HCT116 (cell line): ENCODE data around the gene EPHA1. TPM values are rescaled to one million over a fixed set of nuclear protein-coding genes. Genes with fewer than 3 reads are reported as not detected.
"Not testable (repeated sequence)": the region's sequence is repeated elsewhere in the genome, so short reads cannot be mapped to it uniquely, and the experiment has no call there.

Experiments used
- ATAC-seq: fragments of 200-7000 bp; cut with Tn5 transposase; 2 replicates; pipeline ENCODE4 v1.9.1; 2020; ENCODE audit warnings: mild to moderate bottlenecking, moderate library complexity
- BruUV-seq: library from RNA; stranded (reverse); fragments of 400-500 nt; replicated peaks from 2 replicates; lab custom pipeline; 2021; lab: Mats Ljungman, UMichigan
- CTCF ChIA-PET: fragments of 300-600 bp; sonication (Branson Sonifier 250); formaldehyde crosslinking; loops from one replicate; lab custom pipeline; 2021; ENCODE audit warnings: antibody characterized with exemption; lab: Charles Lee
- POLR2A ChIA-PET: fragments of 300-600, 350-600 bp; sonication (Branson Sonifier 250); formaldehyde crosslinking; loops from one replicate; lab custom pipeline; 2021; ENCODE audit warnings: antibody characterized with exemption; lab: Charles Lee
- RAD21 ChIA-PET, 2 experiments: fragments of 300-600 bp; sonication (Branson Sonifier 250); formaldehyde crosslinking; loops; one replicate each; lab custom pipeline; 2023; ENCODE audit warnings: low total read pairs in 2 of 2; ENCODE audit not compliant: uncharacterized antibody in 2 of 2, unreplicated experiment in 2 of 2, low non-redundant PET in 1 of 2; lab: Charles Lee
- DNase-seq: peaks from one replicate; pipeline ENCODE4 v3.0.0-alpha.2; 2010; ENCODE audit warnings: low read depth, low spot score
- H2AFZ ChIP-seq: fragments of 200-600 bp; shearing (Covaris generic), sonication (generic); 2 replicates; pipeline ENCODE4 v1.6.1; 2017; ENCODE audit warnings: low read depth, mixed run types, mixed read lengths, antibody characterized with exemption, low read length; ENCODE audit not compliant: poor library complexity, severe bottlenecking
- H3K27ac ChIP-seq: 2 replicates; pipeline ENCODE4 v1.5.1; 2012; ENCODE audit warnings: low read depth, low read length
- H3K27me3 ChIP-seq: fragments of 200-600 bp; sonication (generic); 2 replicates; pipeline ENCODE4 v1.6.1; 2016; ENCODE audit warnings: mixed run types, low read length, mixed read lengths; ENCODE audit not compliant: insufficient read depth
- H3K36me3 ChIP-seq, 2 experiments: fragments of 200-500 bp in 1 of 2; fragments of 200-600 bp in 1 of 2; sonication (Bioruptor generic) in 1 of 2; sonication (generic) in 1 of 2; 2 replicates each; pipeline versions ENCODE4 v1.5.1 to v1.6.1; 2014 to 2016; ENCODE audit warnings: low read length in 2 of 2, inconsistent platforms in 1 of 2, mixed read lengths in 1 of 2, mixed run types in 1 of 2; ENCODE audit not compliant: insufficient read depth in 2 of 2, control insufficient read depth in 1 of 2
- H3K4me1 ChIP-seq, 2 experiments: fragments of 200-600 bp in 1 of 2; sonication (generic) in 1 of 2; 2 replicates each; pipeline versions ENCODE4 v1.5.1 to v1.6.1; 2012 to 2017; ENCODE audit warnings: low read length in 2 of 2, inconsistent platforms in 1 of 2, mild to moderate bottlenecking in 1 of 2, mixed read lengths in 1 of 2, mixed run types in 1 of 2, moderate library complexity in 1 of 2; ENCODE audit not compliant: insufficient read depth in 2 of 2, control insufficient read depth in 1 of 2
- H3K4me2 ChIP-seq: fragments of 200-600 bp; sonication (generic); 2 replicates; pipeline ENCODE4 v1.6.1; 2017; ENCODE audit warnings: mixed run types, low read length, mixed read lengths
- H3K4me3 ChIP-seq, 2 experiments: fragments of 200-600 bp in 1 of 2; sonication (generic) in 1 of 2; replicated peaks in 1 of 2; 2 replicates each; pipeline ENCODE4 v1.5.1; 2011 to 2016; ENCODE audit warnings: low read length in 2 of 2, control low read depth in 1 of 2, low read depth in 1 of 2, mild to moderate bottlenecking in 1 of 2, mixed read lengths in 1 of 2, mixed run types in 1 of 2
- H3K79me2 ChIP-seq: fragments of 200-600 bp; sonication (generic); 2 replicates; pipeline ENCODE4 v1.6.1; 2017; ENCODE audit warnings: mild to moderate bottlenecking, mixed run types, low read length, moderate library complexity, mixed read lengths; ENCODE audit not compliant: insufficient read depth
- H3K9ac ChIP-seq: fragments of 200-600 bp; sonication (generic); 2 replicates; pipeline ENCODE4 v1.6.1; 2016; ENCODE audit warnings: low read length, mixed read lengths
- H3K9me2 ChIP-seq: fragments of 200-600 bp; sonication (generic), shearing (Covaris generic); 2 replicates; pipeline ENCODE4 v1.6.1; 2017; ENCODE audit warnings: mixed run types, mild to moderate bottlenecking, moderate library complexity; ENCODE audit not compliant: insufficient read depth
- H3K9me3 ChIP-seq, 2 experiments: fragments of 200-500 bp in 1 of 2; fragments of 200-600 bp in 1 of 2; sonication (Bioruptor generic) in 1 of 2; sonication (generic) in 1 of 2; 2 replicates each; pipeline ENCODE4 v1.6.1; 2014 to 2017; ENCODE audit warnings: low read length in 2 of 2, mixed read lengths in 2 of 2, inconsistent platforms in 1 of 2, low read depth in 1 of 2, mild to moderate bottlenecking in 1 of 2, mixed run types in 1 of 2, moderate library complexity in 1 of 2; ENCODE audit not compliant: control insufficient read depth in 1 of 2, insufficient read depth in 1 of 2
- H4K20me1 ChIP-seq: fragments of 200-600 bp; sonication (generic), shearing (Covaris generic); 2 replicates; pipeline ENCODE4 v1.6.1; 2017; ENCODE audit warnings: mixed run types, mild to moderate bottlenecking, moderate library complexity; ENCODE audit not compliant: insufficient read depth
- ATF3 ChIP-seq: IDR thresholded peaks from 2 replicates; pipeline ENCODE4 v1.6.1; 2012
- ELF1 ChIP-seq: IDR thresholded peaks from 2 replicates; pipeline ENCODE4 v1.6.1; 2012; ENCODE audit warnings: low read depth, borderline replicate concordance
- EZH2 ChIP-seq: fragments of 200-600 bp; sonication (generic); IDR thresholded peaks from 2 replicates; pipeline ENCODE4 v1.6.1; 2017; ENCODE audit warnings: antibody characterized with exemption, mixed run types
- ZBTB33 ChIP-seq: IDR thresholded peaks from 2 replicates; pipeline ENCODE4 v1.6.1; 2011; ENCODE audit warnings: mild to moderate bottlenecking, low read length, moderate library complexity; ENCODE audit not compliant: insufficient replicate concordance; ENCODE audit errors: extremely low read depth
- ZFX ChIP-seq: fragments of 450-650 bp; IDR thresholded peaks from 2 replicates; pipeline ENCODE4 v1.6.1; 2017
- intact Hi-C: fragments of 100-400 bp; cut with micrococcal nuclease; formaldehyde crosslinking; loops from 2 replicates; pipeline ENCODE4 v1.10.0; 2022
- total RNA-seq: library from RNA; stranded (reverse); gene quantifications from one replicate; pipeline ENCODE4 v1.2.1, GENCODE V29; 2021; ENCODE audit not compliant: unreplicated experiment

The EPHA1 gene
- total RNA-seq, 1 experiment from 2014 or later, result 29.9 TPM

- TF ChIP-seq ZBTB33, result no peak
- TF ChIP-seq EZH2, result no peak
- TF ChIP-seq ZFX, result no peak
- TF ChIP-seq ELF1, result no peak
- TF ChIP-seq ATF3, result no peak
Observed at GRCh38 chr7:143392875-143393266, 15.8 kb downstream of the EPHA1 start (continued).

GRCh38 chr7:143392427-143392826 lies 16.2 kb downstream of the EPHA1 start:
- H3K9me3 ChIP-seq, BruUV-seq, H4K20me1 ChIP-seq, H3K4me1 ChIP-seq, intact Hi-C loops, RAD21 ChIA-PET, DNase-seq, CTCF ChIA-PET, POLR2A ChIA-PET, H3K27ac ChIP-seq, H3K9ac ChIP-seq, H2AFZ ChIP-seq, H3K9me2 ChIP-seq, H3K4me2 ChIP-seq, ATAC-seq, H3K4me3 ChIP-seq, H3K27me3 ChIP-seq: not testable (repeated sequence)
- Histone ChIP-seq H3K36me3 (peaks cover 11 to 34% of the 10 kb centered on the region in 2 experiments; a peak in 3 of 4 replicates), H3K79me2 (peaks cover 10% of the 10 kb centered on the region; the same call in 1 of the 2 replicates)
